IPS-NIHi7 (cell line): ENCODE data around the gene C2orf42.
"Not testable (repeated sequence)": the region's sequence is repeated elsewhere in the genome, so short reads cannot be mapped to it uniquely, and the experiment has no call there.

Experiments
- DNase-seq: peaks from one replicate; pipeline ENCODE4 v3.0.0; 2012; ENCODE audit warnings: mixed read lengths; ENCODE audit errors: extremely low spot score

The C2orf42 gene

GRCh38 chr2:70190418-70191243 is at the start of gene C2orf42:
TSS of gene C2orf42 (minus strand) at chr2:70191019. CDS start at chr2:70181985, 9,034 bp downstream.
- peak; percentile 97 for DNase-seq

- DNase-seq, result no peak
These were observed 49.8 kb upstream of the C2orf42 start for GRCh38 chr2:70240599-70240998.

- no peak for DNase-seq
These were observed 43.1 kb upstream of the C2orf42 start for GRCh38 chr2:70233926-70234325.

GRCh38 chr2:70226781-70227180 is 36.0 kb upstream of the C2orf42 start:
- DNase-seq, result no peak

GRCh38 chr2:70223305-70223704 is 32.5 kb upstream of the C2orf42 start:
- not testable (repeated sequence) for DNase-seq

GRCh38 chr2:70214953-70215549 is 24.2 kb upstream of the C2orf42 start:
- DNase-seq, result no peak

- no peak for DNase-seq
These were observed 23.5 kb upstream of the C2orf42 start for GRCh38 chr2:70214365-70214764.

GRCh38 chr2:70212298-70212932 is 21.6 kb upstream of the C2orf42 start:
- DNase-seq, result no peak

- no peak for DNase-seq
These were observed 20.8 kb upstream of the C2orf42 start for GRCh38 chr2:70211595-70211994.

GRCh38 chr2:70204452-70204851 is 13.6 kb upstream of the C2orf42 start:
- DNase-seq, result no peak

GRCh38 chr2:70203086-70203485 is 12.3 kb upstream of the C2orf42 start:
- DNase-seq, result no peak

GRCh38 chr2:70202236-70202806 is 11.5 kb upstream of the C2orf42 start:
- no peak for DNase-seq

GRCh38 chr2:70201831-70202230 is 11.0 kb upstream of the C2orf42 start:
- DNase-seq, result no peak

GRCh38 chr2:70201225-70201768 is 10.5 kb upstream of the C2orf42 start:
- DNase-seq, result no peak

GRCh38 chr2:70199320-70199864 is 8.6 kb upstream of the C2orf42 start:
- DNase-seq, result no peak

- no peak for DNase-seq
These were observed 1.7 kb upstream of the C2orf42 start for GRCh38 chr2:70192516-70192915.

- no peak for DNase-seq
These were observed 471 bp upstream of the C2orf42 start for GRCh38 chr2:70191244-70191735.

- no peak for DNase-seq
These were observed 2.4 kb downstream of the C2orf42 start for GRCh38 chr2:70188460-70188859.

- DNase-seq, result not testable (repeated sequence)
These were observed 3.6 kb downstream of the C2orf42 start for GRCh38 chr2:70187170-70187569.

- no peak for DNase-seq
These were observed 8.1 kb downstream of the C2orf42 start for GRCh38 chr2:70182689-70183088.

- DNase-seq, result no peak
These were observed 9.4 kb downstream of the C2orf42 start for GRCh38 chr2:70181363-70181956.
